GM18907 (cell line): Measurements from ENCODE around the gene IQGAP3.

Source experiments
- ATAC-seq: cut with Tn5 transposase; IDR thresholded peaks from one replicate; pipeline ENCODE4 v1.9.1; 2021; ENCODE audit warnings: mild to moderate bottlenecking, moderate library complexity; ENCODE audit not compliant: unreplicated experiment

IQGAP3 gene

DNA sequence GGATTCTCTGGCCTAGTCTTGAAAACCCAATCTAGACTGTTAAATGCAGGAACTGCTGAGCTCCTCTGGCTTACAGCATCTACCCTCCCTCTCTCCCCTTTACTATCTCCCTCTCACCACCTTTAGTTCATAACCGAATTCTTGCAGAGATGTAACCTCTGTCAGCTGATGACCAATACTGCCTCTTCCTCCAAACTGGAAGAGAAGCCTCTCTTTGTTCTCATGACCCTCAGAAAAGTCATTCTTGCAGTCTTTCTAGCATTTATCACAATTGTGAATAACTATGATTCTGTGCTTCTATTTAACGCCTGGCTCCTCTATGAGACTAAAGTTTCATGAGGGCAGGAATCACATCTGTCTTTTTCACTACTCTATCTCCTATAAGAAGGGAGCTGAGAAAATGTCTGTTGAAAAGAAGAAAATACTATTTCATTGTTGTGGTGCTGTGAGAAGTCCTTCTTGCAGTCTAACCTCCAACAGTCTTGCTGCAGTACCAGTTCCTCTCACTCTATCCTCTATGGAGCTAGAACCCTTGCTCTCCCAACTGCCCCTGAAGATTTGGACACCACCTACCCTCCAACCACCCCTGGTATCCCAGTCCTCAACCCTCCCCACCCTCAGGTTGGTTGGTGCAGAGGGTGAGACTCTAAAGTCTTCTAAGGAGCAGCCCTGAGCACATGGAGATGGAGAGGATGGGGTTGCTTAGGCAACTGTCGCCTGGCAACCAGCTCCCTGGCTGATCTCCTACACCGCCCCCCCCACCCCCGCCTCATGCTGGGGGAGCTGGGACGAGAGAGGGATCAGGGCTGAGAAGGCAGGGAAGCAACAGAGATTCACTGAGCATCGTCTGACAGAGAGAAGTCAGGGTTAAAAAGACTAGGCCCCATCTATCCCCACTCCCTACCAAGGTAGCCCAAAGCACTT is 85.7 kb downstream of the IQGAP3 start:
- no peak for ATAC-seq

DNA sequence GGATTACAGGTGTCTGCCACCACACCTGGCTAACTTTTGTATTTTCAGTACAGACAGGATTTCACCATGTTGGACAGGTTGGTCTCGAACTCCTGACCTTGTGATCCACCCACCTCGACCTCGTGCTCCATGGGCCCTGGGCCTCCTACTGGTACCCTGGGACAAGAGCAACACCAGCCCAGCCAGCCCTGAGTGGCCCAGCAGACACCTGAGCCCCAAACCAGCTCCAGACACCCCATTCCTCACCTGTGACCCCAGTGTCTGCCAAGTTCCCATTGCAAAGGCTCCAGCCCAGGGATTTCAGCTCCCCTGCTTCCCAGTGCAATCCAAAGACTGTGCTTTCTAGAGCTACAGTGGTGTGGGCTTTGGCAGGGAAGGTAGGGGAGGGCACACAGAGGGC is 86.4 kb downstream of the IQGAP3 start:
- ATAC-seq = no peak

DNA sequence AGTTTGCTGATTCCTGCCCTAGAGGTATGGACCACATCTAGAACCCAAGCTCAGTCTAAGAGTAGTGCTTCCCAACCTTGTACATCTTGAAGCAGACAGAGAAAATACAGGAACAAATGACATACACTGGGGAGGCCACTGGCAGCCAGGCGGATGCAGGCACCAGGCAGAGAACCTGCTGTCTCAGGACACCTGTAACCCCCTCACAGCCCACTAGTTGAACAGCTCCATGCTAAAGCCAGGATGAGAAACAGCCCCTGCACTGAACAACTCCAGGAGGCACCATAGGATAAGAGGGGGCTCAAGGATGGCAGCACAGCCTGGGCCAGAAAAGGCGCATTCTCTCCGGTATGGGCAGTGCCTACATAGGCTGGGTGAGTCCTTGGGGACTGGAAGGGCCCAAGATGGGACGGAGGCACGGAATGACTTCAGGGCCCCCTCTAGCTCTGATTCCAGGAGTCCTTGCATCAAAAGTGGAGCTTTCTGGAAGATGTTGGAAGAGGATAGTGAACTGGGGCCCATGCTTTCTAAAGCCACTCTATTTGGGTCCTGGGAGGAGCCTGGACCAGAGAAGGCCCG is 87.8 kb downstream of the IQGAP3 start:
- ATAC-seq = no peak

GRCh38 chr1:156483397-156483796 is 89.0 kb downstream of the IQGAP3 start:
- no peak for ATAC-seq

GRCh38 chr1:156482276-156482675 is 90.1 kb downstream of the IQGAP3 start:
- no peak for ATAC-seq

- ATAC-seq = peak; percentile 39
Measured at GRCh38 chr1:156481527-156481926, 90.8 kb downstream of the IQGAP3 start.

DNA sequence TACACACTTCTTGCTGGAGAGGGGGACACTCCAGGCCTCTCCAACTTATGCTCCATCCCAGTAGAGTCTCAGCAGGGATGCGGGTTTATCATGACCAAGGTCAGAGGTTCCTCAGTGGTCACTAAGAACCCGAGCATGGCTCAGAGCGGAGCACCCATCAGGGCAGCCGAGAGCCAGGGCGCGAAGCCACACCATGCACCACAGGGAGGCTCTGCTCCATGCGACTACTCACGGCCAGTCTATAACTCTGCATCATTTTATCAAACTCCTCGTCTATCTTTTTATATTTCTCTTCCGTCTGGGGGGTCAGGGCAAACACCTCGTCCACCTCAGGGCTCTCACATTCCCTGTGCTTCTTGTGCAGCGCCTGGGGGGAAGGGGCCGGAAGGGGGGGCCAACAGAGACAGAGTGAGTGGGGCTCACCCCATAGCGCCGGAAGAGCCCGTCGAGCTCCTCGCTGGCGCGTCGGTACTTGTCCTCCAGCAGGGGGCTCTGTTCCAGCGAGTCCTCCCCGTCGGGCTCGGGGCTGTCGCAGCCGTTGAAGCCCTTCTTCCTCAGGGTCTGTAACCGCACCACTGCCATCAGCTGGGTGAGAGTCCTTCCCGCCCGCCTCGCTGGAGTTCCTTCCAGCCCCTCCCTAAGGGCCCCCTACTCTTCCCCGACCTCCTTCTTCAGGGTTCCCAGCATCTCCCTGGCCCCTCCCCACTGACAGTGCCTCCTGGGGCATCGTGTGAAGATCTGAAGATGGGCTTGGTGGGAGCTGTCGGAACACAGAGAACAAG is 91.8 kb downstream of the IQGAP3 start:
- peak; percentile 44 for ATAC-seq

DNA sequence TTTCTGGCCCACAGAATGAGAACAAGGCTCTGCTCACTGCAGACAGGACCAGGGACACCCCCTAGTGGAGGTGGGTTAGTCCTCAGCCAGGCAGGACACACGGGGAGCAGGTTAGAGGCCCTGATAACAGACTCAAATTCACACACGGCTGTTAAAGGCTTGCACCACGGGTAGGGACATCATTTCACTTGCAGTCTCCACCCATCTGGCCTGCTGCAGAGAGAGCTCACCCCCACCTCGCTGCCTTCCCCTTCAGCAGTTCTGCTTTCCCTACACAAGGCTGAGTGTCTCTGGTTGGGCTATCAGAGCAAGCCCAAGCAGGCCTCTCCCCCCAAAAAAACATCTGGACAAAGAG is 92.4 kb downstream of the IQGAP3 start:
- no peak for ATAC-seq

- ATAC-seq = no peak
Measured at GRCh38 chr1:156479093-156480015, 93.0 kb downstream of the IQGAP3 start.

GRCh38 chr1:156478250-156478627 is 94.1 kb downstream of the IQGAP3 start:
- ATAC-seq = no peak

DNA sequence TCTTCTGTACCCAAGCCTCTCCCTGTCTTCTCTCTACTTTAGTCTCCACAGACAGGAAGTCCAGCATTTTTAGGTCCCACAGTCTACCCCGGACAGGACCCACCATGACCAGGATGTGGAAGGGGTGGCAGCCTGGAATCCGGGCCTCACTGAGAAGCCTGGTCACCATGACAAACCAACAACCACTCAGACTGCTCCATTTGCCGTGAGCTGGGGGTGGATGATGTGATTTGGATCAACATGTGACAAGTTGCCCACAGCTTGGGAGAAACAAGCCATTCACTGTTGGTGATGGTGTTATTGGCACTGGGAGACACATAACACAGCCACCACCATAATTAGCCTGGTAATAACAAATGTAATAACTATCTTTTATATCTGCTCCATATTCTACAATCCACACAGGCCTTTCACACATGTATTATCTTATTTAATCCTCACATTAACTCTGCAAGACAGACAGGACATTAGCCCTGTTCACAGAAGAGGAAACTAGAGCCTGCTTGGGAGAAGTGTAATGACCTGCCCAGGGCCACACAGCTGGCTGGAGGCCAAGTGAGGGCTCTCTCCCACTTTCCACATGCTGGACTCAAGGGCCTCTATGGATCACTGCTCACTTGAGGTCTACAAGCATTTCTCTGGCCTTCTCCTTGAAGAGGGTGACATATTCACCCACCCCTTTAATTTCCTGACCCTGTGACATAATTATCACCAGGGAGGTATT is 94.7 kb downstream of the IQGAP3 start:
- no peak for ATAC-seq

- ATAC-seq = no peak
Measured at GRCh38 chr1:156476501-156477298, 95.7 kb downstream of the IQGAP3 start.

- ATAC-seq = no peak
Measured at GRCh38 chr1:156475568-156476500, 96.5 kb downstream of the IQGAP3 start.
